Esophagus squamous epithelium (tissue), 5 donors: ENCODE results near the gene CES1. TPM values are rescaled to one million over a fixed set of nuclear protein-coding genes. Genes with fewer than 3 reads are reported as not detected.
"Not testable (repeated sequence)": the region's sequence is repeated elsewhere in the genome, so short reads cannot be mapped to it uniquely, and the experiment has no call there.

ENCODE experiments used
- DNase-seq: peaks from one replicate; lab custom pipeline; 2025; lab: John Stamatoyannopoulos, UW
- H3K27ac ChIP-seq, 4 donors: fragments of 200-600 bp; sonication (generic); one replicate each; pipeline ENCODE4 v1.5.1; 2016 to 2019; ENCODE audit warnings: mild to moderate bottlenecking in 1 of 4
- H3K27me3 ChIP-seq, 4 donors: fragments of 200-600 bp; sonication (generic); 1 replicate in 3 of 4; 2 replicates in 1 of 4; pipeline versions ENCODE4 v1.5.1 to v1.6.0; 2017 to 2021; ENCODE audit warnings: antibody characterized with exemption in 1 of 4
- H3K36me3 ChIP-seq, 3 donors: fragments of 200-600 bp; sonication (generic); one replicate each; pipeline ENCODE4 v1.5.1; 2016 to 2019
- H3K4me1 ChIP-seq, 3 donors: fragments of 200-600 bp; sonication (generic); one replicate each; pipeline ENCODE4 v1.5.1; 2017 to 2019
- H3K4me3 ChIP-seq, 4 donors: fragments of 200-600 bp; sonication (generic); 1 replicate in 3 of 4; 2 replicates in 1 of 4; pipeline ENCODE4 v1.5.1; 2016 to 2019; ENCODE audit warnings: mild to moderate bottlenecking in 2 of 4, moderate library complexity in 1 of 4
- H3K9me3 ChIP-seq, 3 donors: fragments of 200-600 bp; sonication (generic); one replicate each; pipeline ENCODE4 v1.5.1; 2016 to 2019
- CTCF ChIP-seq, 6 experiments: fragments of 450-650 bp in 4 of 6; fragments of 200-600 bp in 2 of 6; sonication (generic) in 2 of 6; IDR thresholded peaks; one replicate each; pipeline ENCODE4 v1.5.1; 2016 to 2019; ENCODE audit warnings: antibody characterized with exemption in 6 of 6, mild to moderate bottlenecking in 4 of 6, moderate library complexity in 4 of 6
- POLR2A ChIP-seq, 4 donors: fragments of 450-650 bp; IDR thresholded peaks; one replicate each; pipeline ENCODE4 v1.6.1; 2017; ENCODE audit warnings: antibody characterized with exemption in 4 of 4, mild to moderate bottlenecking in 4 of 4, moderate library complexity in 3 of 4
- WGBS, 2 donors: methylation state at CpG; one replicate each; pipeline ENCODE4 v1.1.5; 2018; 5-methylcytosine and 5-hydroxymethylcytosine counted together
- intact Hi-C: fragments of 100-400 bp; cut with DNase I; formaldehyde crosslinking; loops from one replicate; pipeline ENCODE4 v1.15.0; 2022
- total RNA-seq, 4 donors: library from RNA; depleted of rRNA; stranded (reverse); fragments of >200 nt; gene quantifications; one replicate each; pipeline ENCODE4 v1.1.0, GENCODE V29; 2016
- donor health status: DM: yes; HTN: yes; CAD: no.

The CES1 gene
- total RNA-seq, 4 donors from 2014 or later: 0.88 to 181 (median 6.7) TPM

GRCh38 chr16:55834049-55834448 lies 1.2 kb upstream of the CES1 start:
- H3K4me1 ChIP-seq: peaks cover 5 to 30% (median 19%) of the 10 kb centered on the region in 3 donors
- H3K9me3 ChIP-seq: no peaks in the 10 kb centered on the region
- H3K36me3 ChIP-seq: no peaks in the 10 kb centered on the region
- H3K4me3 ChIP-seq: no peak overlapping the region
- intact Hi-C loops: no loop called here
- no peak for TF ChIP-seq POLR2A (IDR thresholded peaks at IDR 0.05)
- no peak for TF ChIP-seq CTCF (IDR thresholded peaks at IDR 0.05)
- DNase-seq: no peak
- no peak overlapping the region for H3K27ac ChIP-seq
- 38 to 56% methylated on average over 7 of the region's 7 CpGs for WGBS, 2 donors
- peaks cover 0 to 17% (median 0%) of the 10 kb centered on the region in 4 donors for H3K27me3 ChIP-seq

GRCh38 chr16:55832425-55832772 lies 497 bp downstream of the CES1 start:
- no peak for DNase-seq
- Histone ChIP-seq H3K4me3 (peak overlapping the region in 3 of 4 donors; percentile 6 to 33 (median 21)), H3K27ac (peak overlapping the region in 2 of 4 donors; percentile 44 to 58), H3K9me3 (no peaks in the 10 kb centered on the region), H3K4me1 (peaks cover 5 to 27% (median 19%) of the 10 kb centered on the region in 3 donors), H3K36me3 (no peaks in the 10 kb centered on the region), H3K27me3 (peaks cover 0 to 17% (median 0%) of the 10 kb centered on the region in 4 donors)
- WGBS, 2 donors: 87 to 89% methylated on average over 12 to 14 of the region's 17 CpGs
- intact Hi-C loops: no loop called here
- TF ChIP-seq CTCF (IDR thresholded peaks at IDR 0.05) (no peak), POLR2A (IDR thresholded peaks at IDR 0.05) (no peak)

- 76 to 81% methylated on average over 6 of the region's 6 CpGs for WGBS, 2 donors
Observed at GRCh38 chr16:55830658-55831294, 2.1 kb downstream of the CES1 start.

GRCh38 chr16:55829232-55829631 lies 3.7 kb downstream of the CES1 start:
- Histone ChIP-seq H3K4me1 (peaks cover 0 to 12% (median 10%) of the 10 kb centered on the region in 3 donors), H3K27me3 (peaks cover 0 to 28% (median 0%) of the 10 kb centered on the region in 4 donors)
- not testable (repeated sequence) for H3K36me3 ChIP-seq, H3K4me3 ChIP-seq, H3K9me3 ChIP-seq, H3K27ac ChIP-seq, DNase-seq
- intact Hi-C loops: loop anchor here (5.0 kb wide), 1 partner anchor 112 kb away; no protein-coding TSS in a partner anchor
- WGBS, 2 donors: 91 to 94% methylated on average over 3 of the region's 3 CpGs

More at GRCh38 chr16:55830658-55831294, 2.1 kb downstream of the CES1 start:
- H3K4me3 ChIP-seq: no peak overlapping the region
- TF ChIP-seq POLR2A (IDR thresholded peaks at IDR 0.05) (no peak), CTCF (IDR thresholded peaks at IDR 0.05) (no peak)
- peaks cover 0 to 16% (median 12%) of the 10 kb centered on the region in 3 donors for H3K4me1 ChIP-seq
- intact Hi-C loops: no loop called here
- no peaks in the 10 kb centered on the region for H3K36me3 ChIP-seq
- H3K27ac ChIP-seq: no peak overlapping the region
- H3K27me3 ChIP-seq: peaks cover 0 to 23% (median 0%) of the 10 kb centered on the region in 4 donors
- no peaks in the 10 kb centered on the region for H3K9me3 ChIP-seq
- DNase-seq: no peak

- H3K4me3 ChIP-seq: no peak overlapping the region
- H3K27ac ChIP-seq: no peak overlapping the region
- H3K36me3 ChIP-seq: no peaks in the 10 kb centered on the region
- TF ChIP-seq CTCF (IDR thresholded peaks at IDR 0.05) (no peak), POLR2A (IDR thresholded peaks at IDR 0.05) (no peak)
- WGBS, 2 donors: 67 to 68% methylated on average over 9 to 10 of the region's 10 CpGs
- peaks cover 0 to 12% (median 10%) of the 10 kb centered on the region in 3 donors for H3K4me1 ChIP-seq
- no peaks in the 10 kb centered on the region for H3K9me3 ChIP-seq
- no peak for DNase-seq
- H3K27me3 ChIP-seq: peaks cover 0 to 26% (median 0%) of the 10 kb centered on the region in 4 donors
- intact Hi-C loops: loop anchor here (5.0 kb wide), 1 partner anchor 111 kb away; no protein-coding TSS in a partner anchor
Observed at GRCh38 chr16:55828680-55829079, 4.2 kb downstream of the CES1 start.
